ENCODE data around the gene TMED6. TPM values are rescaled to one million over a fixed set of nuclear protein-coding genes. Genes with fewer than 3 reads are reported as not detected.

Gene TMED6
- total RNA-seq (2014; rRNA removed; shearing (Covaris generic)): not detected in 2 replicates

DNA sequence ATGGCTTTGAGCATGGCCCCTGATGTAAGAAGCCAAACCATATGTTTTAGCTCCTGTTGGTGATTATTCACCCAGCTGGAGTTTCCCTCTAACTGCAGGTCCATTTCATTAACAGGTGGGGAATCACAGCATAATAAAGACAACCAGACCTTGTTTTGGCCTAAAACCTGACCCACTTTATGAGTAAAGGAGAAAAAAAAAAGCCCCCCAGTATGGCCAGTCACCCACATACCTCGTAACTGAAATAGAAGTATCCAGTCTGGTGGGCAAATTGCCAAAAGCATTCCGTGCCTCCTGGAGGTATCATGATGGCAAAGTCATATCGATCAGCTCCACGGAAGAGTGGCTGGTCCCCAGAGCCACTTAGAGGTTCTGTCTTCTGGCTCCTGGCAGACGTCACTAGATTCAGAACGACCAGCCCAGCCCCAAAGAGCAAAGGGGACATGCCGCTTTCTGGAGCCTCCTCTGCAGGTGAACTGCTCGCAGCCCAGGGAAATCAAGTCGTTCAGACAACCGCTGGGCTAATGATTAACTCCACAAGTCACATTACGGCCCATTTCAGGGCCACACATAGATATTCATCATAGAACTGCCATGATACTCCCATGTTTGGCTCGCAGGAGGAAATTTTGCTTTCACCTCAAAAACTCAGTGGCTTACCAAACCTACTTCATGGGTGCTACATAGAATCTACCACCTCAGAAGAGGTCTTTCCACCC lies at the start of gene TMED6:
TSS of gene TMED6 (minus strand) at position 478 of the 719 bp plus-strand sequence. CDS start at position 445, 33 bp downstream.
- no peak for DNase-seq (ENCODE audit: low read depth)

DNA sequence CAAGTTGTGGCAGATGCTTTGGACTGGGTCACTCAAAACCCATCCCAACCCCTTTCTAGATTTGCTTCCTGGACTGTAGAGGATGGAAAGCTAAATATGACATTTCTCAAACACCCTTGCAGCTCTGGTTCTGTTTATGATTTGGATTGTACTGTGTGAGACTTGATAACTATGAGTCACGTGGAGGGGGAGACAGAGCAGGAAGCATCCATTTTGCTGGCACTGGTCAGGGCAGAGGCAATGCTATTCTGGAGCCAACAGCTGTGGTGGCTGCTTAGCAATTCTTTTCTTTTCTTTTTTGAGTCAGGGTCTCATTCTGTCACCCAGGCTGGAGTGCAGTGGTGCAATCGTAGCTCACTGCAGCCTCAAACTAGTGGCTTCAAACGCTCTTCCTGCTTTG lies 47.8 kb upstream of the TMED6 start:
- DNase-seq (ENCODE audit: low read depth): peak; percentile 62

DNA sequence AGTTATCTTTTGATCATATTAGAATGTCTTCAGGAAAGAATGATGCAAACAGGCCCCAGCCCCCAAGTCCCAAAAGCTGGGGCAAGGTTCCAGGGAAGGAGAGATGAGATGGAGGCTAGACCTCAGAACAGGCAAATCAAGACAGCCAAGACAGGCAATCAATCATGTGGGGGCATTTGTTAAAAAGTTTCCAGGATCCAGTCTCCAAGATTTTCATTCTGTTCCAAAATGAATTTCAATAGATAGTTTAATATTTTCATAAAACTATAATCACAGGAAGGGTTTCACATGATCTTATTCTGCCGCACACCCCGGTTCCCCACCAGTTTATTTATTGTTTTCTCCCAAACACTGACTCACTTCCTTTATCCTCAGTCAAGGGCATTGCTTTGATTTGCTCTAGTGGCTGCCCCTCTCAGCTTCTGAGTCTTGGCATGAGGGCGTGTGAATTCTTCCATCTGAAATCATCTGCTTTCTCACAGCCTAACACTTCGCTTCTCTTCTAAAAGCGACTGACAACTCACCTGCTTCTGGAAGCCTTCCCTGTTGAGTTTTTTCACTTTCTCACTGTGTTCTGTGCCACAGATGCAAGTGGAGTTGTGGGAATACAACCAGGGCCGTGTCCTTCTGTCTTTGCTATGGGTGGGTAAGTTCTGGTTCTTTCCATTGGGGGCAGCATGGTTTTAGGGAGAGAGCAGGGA lies 46.4 kb upstream of the TMED6 start:
- DNase-seq (ENCODE audit: low read depth): peak; percentile 89

DNA sequence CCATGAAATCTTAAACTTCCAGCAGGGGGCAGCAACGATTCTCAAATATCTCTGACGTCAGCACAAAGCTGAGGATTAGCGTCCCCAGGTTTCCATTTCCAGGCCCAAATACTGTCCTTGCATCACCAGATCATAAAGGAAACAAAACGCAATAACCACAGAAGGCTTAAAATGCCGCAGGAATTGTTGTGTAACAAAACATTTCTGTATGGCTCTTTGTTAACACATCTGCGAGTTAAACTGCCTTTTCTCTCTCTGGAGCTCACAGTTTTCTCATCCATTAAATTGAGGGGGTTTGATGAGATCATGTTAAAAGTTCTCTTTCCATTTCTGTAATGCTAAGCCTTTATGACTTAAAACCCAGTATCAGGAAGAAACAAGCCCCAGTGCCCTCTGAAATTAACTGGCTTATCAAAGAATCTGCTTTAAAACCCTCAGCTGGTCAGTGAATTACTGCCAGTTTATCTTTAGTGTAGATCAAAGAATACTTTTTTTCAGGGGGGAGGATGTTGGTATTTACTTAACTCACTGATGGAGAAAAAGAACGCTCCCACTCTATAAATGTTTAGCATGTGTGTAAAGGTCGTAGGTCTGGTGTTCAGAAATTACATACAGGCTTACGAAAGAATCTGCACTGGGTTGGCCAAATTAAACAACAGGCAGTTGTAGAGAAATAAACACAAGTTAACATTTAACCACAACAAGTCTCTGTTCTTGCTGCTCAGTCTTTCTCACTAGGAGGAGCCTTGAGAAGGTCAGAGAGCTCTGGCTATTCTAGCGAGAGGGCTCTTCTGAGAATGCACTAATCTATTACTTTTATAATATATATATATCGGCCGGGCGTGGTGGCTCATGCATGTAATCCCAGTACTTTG lies 44.8 kb upstream of the TMED6 start:
- DNase-seq (ENCODE audit: low read depth): peak; percentile 93

DNA sequence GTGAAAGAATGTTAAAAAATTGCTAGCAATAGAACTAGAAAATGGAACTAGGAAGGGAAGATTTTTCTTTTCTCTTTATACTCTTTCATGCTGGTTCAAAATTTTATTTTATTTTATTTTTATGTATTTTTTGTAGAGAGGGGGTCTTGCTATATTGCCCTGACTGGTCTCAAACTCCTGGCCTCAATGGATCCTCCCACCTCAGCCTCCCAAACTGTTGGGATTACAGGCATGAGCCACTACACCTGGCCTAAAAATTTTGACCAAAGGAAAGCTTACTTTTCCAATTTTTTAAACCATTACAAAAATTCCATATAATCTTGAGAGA lies 44.2 kb upstream of the TMED6 start:
- DNase-seq (ENCODE audit: low read depth): no peak

DNA sequence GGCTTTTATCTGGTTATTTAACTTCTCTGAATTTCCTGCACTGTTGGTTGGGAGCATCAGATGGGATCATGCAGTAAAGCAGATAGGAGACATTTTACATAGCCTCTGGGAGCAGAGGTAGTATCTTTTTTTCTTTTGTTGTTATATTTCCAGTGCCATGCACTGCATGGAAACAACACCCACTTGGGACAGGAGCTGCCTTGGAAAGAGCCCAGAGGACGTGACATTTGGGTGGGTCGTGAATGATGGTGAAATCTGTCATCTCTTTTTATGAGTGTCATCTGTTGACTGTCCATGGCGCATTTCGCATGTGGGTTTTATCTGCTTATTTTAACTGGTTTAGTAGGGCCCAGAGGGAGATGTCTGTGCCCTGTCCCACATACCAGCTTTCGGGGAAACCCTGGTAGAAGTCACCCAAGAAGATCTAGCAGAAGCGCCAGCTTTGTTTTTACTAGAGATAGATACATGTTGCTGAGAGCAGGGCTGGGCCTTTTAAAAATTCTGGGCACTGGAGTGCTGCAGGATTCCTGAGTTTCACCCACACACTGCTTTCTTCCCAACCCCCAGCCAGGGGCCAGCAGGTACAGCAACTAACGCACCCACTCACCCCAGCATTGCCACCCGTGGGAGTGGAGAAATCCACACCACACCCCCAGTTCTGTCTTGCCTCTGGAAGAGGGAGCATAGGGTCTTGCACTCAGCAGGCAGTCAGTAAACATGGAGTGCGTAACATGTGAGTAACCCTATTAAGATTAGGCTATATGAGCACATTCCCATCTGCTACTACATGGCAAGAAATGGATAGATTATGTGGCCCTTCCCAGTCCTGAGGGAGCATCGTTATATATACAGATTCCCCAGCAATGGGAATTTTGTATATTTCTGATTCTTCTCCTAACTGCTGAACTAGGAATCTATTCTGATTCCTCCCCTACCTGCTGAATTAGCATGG lies 42.6 kb upstream of the TMED6 start:
- no peak for DNase-seq (ENCODE audit: low read depth)

DNA sequence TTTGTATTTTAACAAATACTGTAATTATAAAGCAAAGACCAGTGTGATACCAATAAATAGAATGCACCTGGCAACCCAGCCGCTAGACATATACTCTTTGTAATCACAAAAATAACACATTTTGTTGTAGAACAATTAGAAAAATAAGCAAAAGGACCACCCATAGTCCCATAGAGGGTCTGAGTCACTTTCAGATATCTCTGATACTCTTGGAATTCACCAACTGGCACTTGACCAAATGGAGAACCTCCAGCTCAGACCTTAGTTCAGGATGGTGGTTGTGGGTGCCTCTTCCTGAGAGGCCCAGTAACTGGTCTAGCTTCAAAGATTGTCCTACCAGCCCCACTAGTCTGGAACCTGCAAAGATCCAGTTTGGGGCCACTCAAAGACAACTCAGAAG lies 35.0 kb upstream of the TMED6 start:
- DNase-seq (ENCODE audit: low read depth): peak; percentile 61

DNA sequence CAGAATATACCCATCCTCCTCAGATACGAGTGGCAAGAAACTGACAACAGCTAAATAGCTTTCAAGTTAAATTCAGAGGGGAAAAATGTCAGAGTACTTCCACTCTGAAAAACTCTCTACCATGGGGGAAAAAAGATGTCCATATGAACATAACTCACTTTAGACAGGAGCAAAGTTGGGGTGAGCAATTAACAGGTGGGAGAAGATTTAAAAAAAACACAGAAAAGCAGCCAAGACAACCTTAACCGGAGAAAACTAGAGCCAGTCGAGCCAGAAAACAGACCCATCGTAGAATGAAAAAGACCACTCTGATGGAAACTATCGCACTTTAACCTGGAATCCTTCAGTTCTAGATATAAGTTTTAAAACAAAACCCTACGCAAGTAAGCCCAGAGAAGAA lies 33.4 kb upstream of the TMED6 start:
- no peak for DNase-seq (ENCODE audit: low read depth)

DNA sequence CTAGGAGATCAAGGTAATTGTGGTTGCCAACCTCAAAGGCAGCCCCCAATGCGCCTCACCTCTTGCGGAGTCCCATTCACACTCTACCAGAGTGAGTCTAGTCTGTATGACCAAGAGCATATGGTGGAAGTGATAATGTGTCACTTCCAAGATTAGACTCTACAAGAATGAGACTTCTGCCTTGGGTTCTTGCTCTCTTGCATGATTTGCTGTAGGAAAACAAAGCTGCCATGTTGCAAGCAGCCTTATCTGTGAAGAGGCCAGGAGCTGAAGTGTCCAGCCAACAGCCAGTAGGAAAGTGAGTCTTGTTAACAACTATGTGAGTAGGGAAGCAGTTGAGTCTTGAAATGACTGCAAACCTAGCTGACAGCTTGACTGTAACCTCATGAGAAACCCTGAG lies 30.8 kb upstream of the TMED6 start:
- no peak for DNase-seq (ENCODE audit: low read depth)

DNA sequence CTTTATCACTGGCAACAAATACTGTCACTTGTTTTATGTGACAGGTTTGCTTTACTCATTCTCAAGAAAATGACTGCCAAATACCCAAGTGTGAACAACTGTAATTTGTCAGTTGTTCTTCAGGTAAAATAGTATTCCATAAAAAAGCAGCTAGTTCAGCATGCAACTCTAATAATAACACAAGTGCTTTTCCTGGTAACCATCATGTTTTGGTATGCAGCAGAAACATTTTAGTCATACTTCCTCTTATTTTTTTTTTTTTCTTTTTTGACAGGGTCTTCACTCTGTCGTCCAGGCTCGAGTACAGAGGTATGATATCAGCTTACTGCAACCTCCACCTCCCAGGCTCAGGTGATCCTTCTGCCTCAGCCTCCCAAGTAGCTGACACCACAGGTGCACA lies 29.6 kb upstream of the TMED6 start:
- DNase-seq (ENCODE audit: low read depth): no peak

DNA sequence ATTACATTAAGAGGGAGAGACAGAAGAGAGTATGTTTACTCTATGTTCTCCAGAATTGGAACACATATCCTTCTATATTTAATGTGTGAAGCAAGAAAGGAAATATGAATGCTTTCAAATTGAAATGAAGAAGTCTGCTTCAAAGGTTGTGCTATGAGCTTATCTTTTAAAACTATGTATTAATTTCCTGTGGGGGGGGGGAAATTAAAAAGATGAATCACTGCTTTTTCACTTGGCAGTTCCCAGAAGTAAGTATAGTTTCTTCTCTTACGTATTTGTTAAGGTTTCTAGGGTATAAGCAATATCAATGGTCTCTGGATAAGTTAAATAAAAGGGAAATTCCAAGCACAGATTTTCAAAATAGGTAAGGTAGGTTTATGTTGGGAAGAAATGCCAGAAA lies 27.2 kb upstream of the TMED6 start:
- no peak for DNase-seq (ENCODE audit: low read depth)

DNA sequence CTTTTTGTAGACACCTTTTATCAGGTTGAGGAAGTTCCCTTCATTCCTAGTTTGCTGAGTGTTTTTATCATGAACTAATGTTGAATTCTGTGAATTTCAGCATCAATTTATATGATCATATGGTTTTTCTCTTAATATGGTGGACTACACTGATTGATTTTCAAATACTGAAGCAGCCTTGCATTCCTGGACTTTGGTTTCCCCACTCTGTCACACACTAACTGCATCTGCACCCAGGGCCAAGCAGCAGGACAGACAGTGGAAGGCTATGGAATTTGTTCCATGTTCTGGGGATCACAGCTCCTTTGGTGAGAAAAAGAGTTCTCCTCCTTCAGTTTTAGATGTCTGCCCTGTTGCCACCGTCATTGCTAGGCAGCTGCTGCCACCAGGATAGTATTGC lies 26.4 kb upstream of the TMED6 start:
- no peak for DNase-seq (ENCODE audit: low read depth)

DNA sequence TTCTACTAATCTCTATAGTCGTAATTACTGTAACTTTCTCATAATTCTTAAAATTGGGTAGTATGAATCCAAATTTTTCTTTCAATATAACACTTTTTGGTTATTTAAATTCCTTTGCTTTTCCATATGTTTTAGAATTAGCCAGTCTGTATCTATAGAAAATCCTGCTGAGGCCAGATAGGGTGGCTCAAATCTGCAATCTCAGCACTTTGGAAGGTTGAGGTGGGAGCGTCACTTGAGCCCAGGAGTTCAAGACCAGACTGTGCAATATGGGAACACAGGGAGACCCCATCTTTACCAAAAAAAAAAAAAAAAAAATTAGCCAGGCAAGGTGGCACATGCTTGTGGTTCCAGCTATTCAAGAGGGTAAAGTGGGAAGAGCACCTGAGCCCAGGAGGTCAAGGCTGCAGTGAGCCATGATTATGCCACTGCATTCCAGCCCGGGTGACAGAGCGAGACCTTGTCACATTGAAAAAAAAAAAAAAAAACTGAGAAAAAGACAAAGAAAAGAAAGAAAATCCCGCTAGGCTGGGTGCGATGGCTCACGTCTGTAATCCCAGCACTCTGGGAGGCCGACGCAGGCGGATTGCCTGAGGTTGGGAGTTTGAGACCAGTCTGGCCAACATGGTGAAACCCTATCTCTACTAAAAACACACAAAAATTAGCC lies 24.9 kb upstream of the TMED6 start:
- DNase-seq (ENCODE audit: low read depth): no peak

DNA sequence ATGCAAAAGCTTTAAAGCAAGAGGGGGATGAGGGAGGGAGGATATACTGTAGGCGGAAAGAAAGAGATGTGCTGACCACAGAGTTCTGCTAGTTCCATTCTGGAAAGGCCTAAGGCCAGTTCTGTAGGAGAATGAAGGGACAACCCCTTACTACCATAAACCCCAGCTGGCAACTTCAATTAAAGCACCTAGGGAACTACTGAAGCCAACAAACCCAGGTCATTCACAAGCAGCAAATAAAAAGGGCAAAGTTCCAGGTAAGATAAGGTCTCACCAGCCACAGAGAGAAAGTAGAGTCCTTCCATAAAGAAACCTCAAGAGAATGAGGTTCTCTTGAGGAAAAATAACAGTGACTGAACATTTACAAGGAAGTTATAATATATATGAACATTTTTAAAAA lies 21.4 kb upstream of the TMED6 start:
- no peak for DNase-seq (ENCODE audit: low read depth)

DNA sequence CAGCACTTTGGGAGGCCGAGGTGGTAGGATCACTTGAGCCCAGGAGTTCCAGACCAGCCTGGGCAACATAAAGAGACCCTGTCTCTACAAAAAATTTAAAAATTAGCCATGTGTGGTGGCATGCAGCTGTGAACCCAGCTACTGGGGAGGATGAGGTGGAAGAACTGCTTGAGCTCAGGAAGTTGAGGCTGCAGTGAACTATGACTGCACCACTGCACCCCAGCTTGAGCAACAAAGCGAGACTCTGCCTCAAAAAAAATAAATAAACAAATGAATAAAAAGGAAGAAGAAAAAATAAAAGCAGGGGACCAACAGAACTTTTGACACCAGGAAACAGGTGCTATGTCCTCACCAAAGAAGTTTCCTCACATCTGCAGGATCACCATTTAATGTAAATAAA lies 20.0 kb upstream of the TMED6 start:
- DNase-seq (ENCODE audit: low read depth): no peak

DNA sequence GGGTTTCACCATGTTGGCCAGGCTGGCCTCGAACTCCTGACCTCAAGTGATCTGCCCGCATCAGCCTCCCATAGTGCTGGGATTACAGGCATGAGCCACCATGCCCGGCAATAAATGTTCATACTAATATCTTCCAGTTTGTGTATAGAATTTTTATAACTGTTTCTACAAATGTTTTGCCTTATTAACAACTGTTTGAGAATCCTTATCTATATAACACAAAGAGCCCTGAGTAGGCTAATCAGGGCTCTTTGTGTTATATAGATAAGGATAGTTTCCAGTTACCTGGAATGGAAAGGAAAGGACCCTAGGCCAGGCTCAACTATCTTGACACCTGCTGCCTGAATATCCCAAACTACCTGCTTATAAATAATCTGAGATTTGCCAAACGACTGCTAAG lies 17.3 kb upstream of the TMED6 start:
- DNase-seq (ENCODE audit: low read depth): no peak

DNA sequence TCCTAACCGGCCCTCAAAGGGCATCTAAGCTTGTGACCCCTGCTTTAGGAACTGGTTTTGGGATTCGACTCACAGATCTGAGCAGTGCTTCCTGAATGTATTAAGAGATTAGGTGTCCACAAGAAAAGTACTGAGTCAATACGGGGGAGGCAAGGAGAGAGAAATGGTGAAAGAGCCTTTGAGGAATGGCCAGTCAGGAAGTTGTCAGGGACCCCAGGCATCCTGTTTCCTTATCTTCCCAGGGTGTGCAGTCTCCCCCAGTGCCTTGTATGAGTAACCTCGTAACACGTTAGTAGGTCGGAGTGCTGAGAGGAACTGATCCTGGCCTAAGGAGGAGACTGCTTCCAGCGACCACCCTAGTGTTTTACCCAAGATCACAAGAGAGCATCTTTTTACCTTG lies 16.4 kb upstream of the TMED6 start:
- DNase-seq (ENCODE audit: low read depth): no peak

DNA sequence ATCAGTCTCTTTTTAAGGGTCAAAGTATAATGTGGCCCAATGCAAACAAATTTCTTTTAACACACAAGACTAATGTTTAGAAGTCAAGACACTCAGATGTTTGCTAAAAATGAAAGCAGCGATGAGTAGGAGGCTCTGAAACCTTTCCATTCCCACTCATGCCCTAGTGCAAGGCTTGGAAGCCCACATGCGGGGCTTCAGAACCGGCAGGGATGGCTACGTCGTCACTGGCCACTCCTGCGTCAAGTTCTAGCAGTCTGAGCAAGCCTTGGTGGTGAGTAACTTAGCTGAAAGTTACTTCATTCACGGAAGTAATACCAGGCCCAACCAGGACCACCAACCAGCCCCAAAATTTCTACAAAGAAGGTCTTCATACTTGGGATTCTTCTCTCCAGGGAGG lies 14.8 kb upstream of the TMED6 start:
- no peak for DNase-seq (ENCODE audit: low read depth)

DNA sequence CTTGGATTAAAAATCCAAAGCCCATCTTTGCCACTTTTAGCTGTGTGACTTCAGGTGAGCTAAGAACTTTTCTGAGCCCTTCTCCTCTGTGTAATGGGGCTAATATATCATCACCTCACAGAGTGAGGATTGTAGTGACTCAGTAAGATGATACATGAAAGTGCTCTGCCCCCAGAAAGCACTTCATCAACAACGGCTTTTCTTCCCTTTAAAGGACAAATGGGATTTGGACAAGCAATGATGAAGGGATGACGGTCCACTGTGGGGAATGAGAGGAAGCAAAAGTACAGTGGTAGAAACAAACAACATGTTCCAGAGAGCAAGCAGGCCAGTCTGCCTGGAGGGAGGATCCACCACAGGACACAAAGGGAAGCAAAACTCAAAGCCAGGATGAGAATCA lies 14.3 kb upstream of the TMED6 start:
- no peak for DNase-seq (ENCODE audit: low read depth)

DNA sequence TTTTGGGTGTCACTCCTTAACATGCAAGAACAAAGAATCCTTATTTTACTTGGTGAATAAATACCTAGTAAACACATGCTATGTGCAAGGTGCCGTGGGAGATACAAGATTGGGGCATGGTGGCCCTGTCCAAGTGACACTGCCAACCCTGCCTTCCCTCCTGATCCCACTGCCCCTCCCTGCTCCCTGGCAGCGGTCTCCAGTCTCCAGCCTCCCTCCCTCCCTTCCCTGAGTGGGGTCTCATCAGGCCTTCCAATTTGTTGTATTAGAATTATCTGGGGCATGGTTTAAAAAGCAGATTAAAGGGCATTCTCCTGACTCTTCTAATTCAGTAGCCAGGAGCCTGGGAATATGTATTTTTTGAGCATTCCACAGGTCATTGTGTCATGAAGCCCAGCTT lies 12.5 kb upstream of the TMED6 start:
- no peak for DNase-seq (ENCODE audit: low read depth)

DNA sequence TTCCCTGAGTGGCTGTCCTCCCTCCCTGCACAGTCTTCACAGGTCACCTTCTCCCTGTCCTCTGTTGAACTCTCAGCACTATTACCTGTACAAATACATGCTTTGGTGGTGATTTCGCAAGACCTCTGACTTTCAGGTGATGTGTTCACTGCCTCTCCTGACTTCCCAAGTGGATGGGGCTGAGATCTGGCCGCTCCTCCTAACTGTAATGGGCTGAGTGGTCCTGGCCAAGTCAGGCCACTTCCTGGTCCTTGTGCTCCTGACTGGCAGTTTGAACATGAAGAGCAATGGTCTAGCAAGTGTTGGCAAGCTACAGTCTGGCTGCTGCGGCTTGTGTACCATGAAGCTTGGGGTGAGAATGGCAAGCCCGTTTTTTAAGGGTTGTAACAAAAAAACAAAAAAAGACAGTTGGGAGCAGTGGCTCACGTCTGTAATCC lies 11.7 kb upstream of the TMED6 start:
- DNase-seq (ENCODE audit: low read depth): no peak

All from M059J (cell line).